GM12878 (cell line): ENCODE results near the gene UBE3D. TPM values are rescaled to one million over a fixed set of nuclear protein-coding genes. Genes with fewer than 3 reads are reported as not detected.

ENCODE experiments used
- ASH2L ChIP-seq: fragments of 300-600, 200-600 bp; sonication (generic); IDR thresholded peaks from 2 replicates; pipeline ENCODE4 v1.6.1; 2017; ENCODE audit warnings: low read depth, mild to moderate bottlenecking, borderline replicate concordance
- BACH1 ChIP-seq: fragments of 450-650 bp; IDR thresholded peaks from 2 replicates; pipeline ENCODE4 v1.6.1; 2017; ENCODE audit warnings: mild to moderate bottlenecking, borderline replicate concordance
- BCL11A ChIP-seq: IDR thresholded peaks from 2 replicates; pipeline ENCODE4 v1.6.1; 2011; ENCODE audit warnings: low read depth, low read length
- CEBPB ChIP-seq, 2 experiments: fragments of 150-350 bp in 1 of 2; IDR thresholded peaks; 2 replicates each; pipeline ENCODE4 v1.6.1; 2012 to 2014; ENCODE audit warnings: low read depth in 2 of 2, low read length in 2 of 2, borderline replicate concordance in 1 of 2, inconsistent platforms in 1 of 2
- CHD4 ChIP-seq: fragments of 200-600 bp; sonication (generic); IDR thresholded peaks from 2 replicates; pipeline ENCODE4 v1.6.1; 2016; ENCODE audit warnings: mild to moderate bottlenecking
- EGR1 ChIP-seq, 2 experiments: IDR thresholded peaks; 1 replicate in 1 of 2; 2 replicates in 1 of 2; pipeline ENCODE4 v1.6.1; 2011 to 2012; ENCODE audit warnings: low read depth in 2 of 2, low read length in 2 of 2, borderline replicate concordance in 1 of 2, mild to moderate bottlenecking in 1 of 2, moderate library complexity in 1 of 2
- FOXM1 ChIP-seq: IDR thresholded peaks from 2 replicates; pipeline ENCODE4 v1.6.1; 2012; ENCODE audit warnings: low read depth, mild to moderate bottlenecking, inconsistent platforms, low read length, moderate library complexity
- HDAC6 ChIP-seq: fragments of 200-600 bp; sonication (generic); IDR thresholded peaks from one replicate; pipeline ENCODE4 v1.8.0; 2017; ENCODE audit warnings: antibody characterized with exemption; ENCODE audit not compliant: unreplicated experiment
- MXI1 ChIP-seq: fragments of 150-350 bp; IDR thresholded peaks from 2 replicates; pipeline ENCODE4 v1.6.1; 2011; ENCODE audit warnings: low read depth, mild to moderate bottlenecking, inconsistent platforms, low read length, improper control_type of control experiment
- NFYB ChIP-seq: IDR thresholded peaks from 2 replicates; pipeline ENCODE4 v1.6.1; 2011; ENCODE audit warnings: low read depth, mild to moderate bottlenecking, low read length, improper control_type of control experiment, moderate library complexity; ENCODE audit not compliant: insufficient read depth
- PML ChIP-seq: IDR thresholded peaks from 2 replicates; pipeline ENCODE4 v1.6.1; 2012; ENCODE audit warnings: low read length, inconsistent platforms
- SMAD5 ChIP-seq: IDR thresholded peaks from 2 replicates; pipeline ENCODE4 v1.6.1; 2016; ENCODE audit warnings: antibody characterized with exemption, low read depth
- SMC3 ChIP-seq: IDR thresholded peaks from 2 replicates; pipeline ENCODE4 v1.6.1; 2011; ENCODE audit warnings: low read length, improper control_type of control experiment, borderline replicate concordance
- STAT3 ChIP-seq: IDR thresholded peaks from 2 replicates; pipeline ENCODE4 v1.6.1; 2011; ENCODE audit warnings: low read depth, low read length, improper control_type of control experiment
- ZNF217 ChIP-seq: fragments of 450-650 bp; IDR thresholded peaks from 2 replicates; pipeline ENCODE4 v1.6.1; 2017; ENCODE audit warnings: antibody characterized with exemption, mild to moderate bottlenecking
- polyA plus RNA-seq, 11 experiments: library from polyadenylated mRNA; depleted of rRNA in 4 of 11; unstranded in 6 of 11; stranded (reverse) in 5 of 11; fragments of >200 nt; fragmentation: Nextera tagmentation in 4 of 11; fragmentation: Illumina TruSeq in 1 of 11; extraction: Ambion mirVana in 4 of 11; extraction: Trizol in 1 of 11; gene quantifications; 1 replicate in 1 of 11; 2 replicates in 10 of 11; pipeline versions ENCODE4 v1.2.1 to v1.2.3, GENCODE V29; 2011 to 2016; ENCODE audit warnings: inconsistent platforms in 2 of 11, missing spikeins in 2 of 11, low read depth in 1 of 11
- total RNA-seq, 4 experiments: library from RNA; depleted of rRNA in 3 of 4; stranded (reverse); fragments of >200 nt in 3 of 4; fragmentation: Illumina TruSeq in 1 of 4; extraction: Trizol in 1 of 4; gene quantifications; 2 replicates each; pipeline versions ENCODE4 v1.2.1 to v1.2.3, GENCODE V29; 2013 to 2021
- TF ChIP-seq, protein P1 (sequence below): IDR thresholded peaks from 2 replicates; pipeline ENCODE4 v1.6.1; 2012; ENCODE audit warnings: low read depth, low read length, improper control_type of control experiment
- TF ChIP-seq, protein P2 (sequence below): fragments of 450-650 bp; IDR thresholded peaks from 2 replicates; pipeline ENCODE4 v1.6.1; 2017; ENCODE audit warnings: mild to moderate bottlenecking, moderate library complexity
- TF ChIP-seq, protein P3 (sequence below): IDR thresholded peaks from 2 replicates; pipeline ENCODE4 v1.6.1; 2011; ENCODE audit warnings: low read depth, low read length, improper control_type of control experiment, borderline replicate concordance
- TF ChIP-seq, protein P4 (sequence below): fragments of 450-650 bp; IDR thresholded peaks from 2 replicates; pipeline ENCODE4 v1.6.1; 2018; ENCODE audit warnings: borderline replicate concordance, mild to moderate bottlenecking; ENCODE audit not compliant: partially characterized antibody
- TF ChIP-seq, protein P5 (sequence below): IDR thresholded peaks from 2 replicates; pipeline ENCODE4 v1.6.1; 2012; ENCODE audit warnings: low read depth, low read length, improper control_type of control experiment

The UBE3D gene
- total and polyA plus RNA-seq, 10 of the 15 experiments (the other 5 are each of a cell fraction or from before 2014, with no cell fraction given): 4.3 to 9.0 (median 7.5) TPM

DNA sequence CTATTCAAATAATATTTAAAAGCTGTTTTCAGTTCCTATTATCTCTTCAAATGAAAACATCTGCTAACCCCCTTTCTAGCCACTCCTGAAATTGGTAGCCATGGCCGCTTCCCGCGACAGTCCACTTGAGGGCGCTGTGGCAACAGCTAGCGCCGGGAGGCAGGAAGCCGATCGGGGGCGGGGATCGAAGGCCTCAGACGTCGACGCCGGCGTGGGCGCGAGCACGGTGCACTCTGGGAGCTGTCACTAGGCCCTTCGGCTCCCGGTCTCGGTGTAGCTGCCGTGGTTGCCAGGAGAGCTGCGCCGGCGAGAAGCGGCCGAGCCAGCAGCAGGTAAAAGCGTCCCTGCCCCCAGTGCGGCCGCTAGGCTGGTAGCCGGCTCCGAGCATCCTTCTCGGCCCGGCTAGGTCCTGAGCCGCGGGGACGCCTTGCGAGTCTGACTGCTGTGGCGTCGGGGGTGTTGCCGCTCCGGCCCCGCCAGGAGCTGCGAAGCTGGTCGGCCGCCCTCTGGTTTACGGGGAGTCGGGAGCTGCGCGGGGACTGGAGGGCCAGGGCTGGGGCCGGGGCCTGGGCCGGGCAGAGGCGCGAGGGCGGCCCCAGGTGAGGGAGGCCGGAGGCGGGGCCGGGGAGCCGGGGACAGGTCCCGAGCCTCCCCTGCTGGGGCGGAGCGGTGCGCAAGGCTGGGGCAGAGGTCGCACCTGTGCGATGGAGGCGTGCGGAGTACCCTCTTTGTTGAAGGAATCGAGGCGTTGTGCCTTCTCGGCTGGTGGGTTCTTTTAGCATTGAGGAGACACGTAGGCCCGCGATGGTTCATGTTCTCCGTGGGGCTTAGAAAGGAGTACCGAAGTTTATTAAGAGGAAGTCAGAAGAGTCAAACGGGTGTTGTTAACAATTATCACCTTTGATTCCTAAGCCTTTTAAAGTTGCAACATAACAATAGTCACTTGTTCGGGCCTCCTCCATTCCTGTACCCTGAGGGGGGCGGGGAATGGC is 2.1 kb upstream of the UBE3D start, which contains the start of gene DOP1A (continued):
- TF ChIP-seq EGR1 (IDR thresholded peaks at IDR 0.05; ENCODE audit: borderline replicate concordance in 1 of 2, low read depth in 2 of 2, low read length in 2 of 2) (peak; percentile 49 to 96), NFYB (no peak), SMC3 (peak; percentile 90), ZNF217 (no peak; the same call in 1 of the 2 replicates), ASH2L (peak; percentile 98), FOXM1 (no peak; the same call in 1 of the 2 replicates), SMAD5 (no peak), HDAC6 (no peak), STAT3 (no peak), BCL11A (0 out of 2 replicates have a peak, but pooled peaks have one; percentile 22), BACH1 (peak; percentile 46; the same call in 1 of the 2 replicates), PML (0 out of 2 replicates have a peak, but pooled peaks have one; percentile 19), CHD4 (no peak), MXI1 (peak; percentile 94), CEBPB (IDR thresholded peaks at IDR 0.05; ENCODE audit: borderline replicate concordance in 1 of 2, low read depth in 2 of 2, low read length in 2 of 2) (no peak)
- TF ChIP-seq, protein P1, sequence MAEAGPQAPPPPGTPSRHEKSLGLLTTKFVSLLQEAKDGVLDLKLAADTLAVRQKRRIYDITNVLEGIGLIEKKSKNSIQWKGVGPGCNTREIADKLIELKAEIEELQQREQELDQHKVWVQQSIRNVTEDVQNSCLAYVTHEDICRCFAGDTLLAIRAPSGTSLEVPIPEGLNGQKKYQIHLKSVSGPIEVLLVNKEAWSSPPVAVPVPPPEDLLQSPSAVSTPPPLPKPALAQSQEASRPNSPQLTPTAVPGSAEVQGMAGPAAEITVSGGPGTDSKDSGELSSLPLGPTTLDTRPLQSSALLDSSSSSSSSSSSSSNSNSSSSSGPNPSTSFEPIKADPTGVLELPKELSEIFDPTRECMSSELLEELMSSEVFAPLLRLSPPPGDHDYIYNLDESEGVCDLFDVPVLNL: 0 out of 2 replicates have a peak, but pooled peaks have one; percentile 18
- TF ChIP-seq, protein P2, sequence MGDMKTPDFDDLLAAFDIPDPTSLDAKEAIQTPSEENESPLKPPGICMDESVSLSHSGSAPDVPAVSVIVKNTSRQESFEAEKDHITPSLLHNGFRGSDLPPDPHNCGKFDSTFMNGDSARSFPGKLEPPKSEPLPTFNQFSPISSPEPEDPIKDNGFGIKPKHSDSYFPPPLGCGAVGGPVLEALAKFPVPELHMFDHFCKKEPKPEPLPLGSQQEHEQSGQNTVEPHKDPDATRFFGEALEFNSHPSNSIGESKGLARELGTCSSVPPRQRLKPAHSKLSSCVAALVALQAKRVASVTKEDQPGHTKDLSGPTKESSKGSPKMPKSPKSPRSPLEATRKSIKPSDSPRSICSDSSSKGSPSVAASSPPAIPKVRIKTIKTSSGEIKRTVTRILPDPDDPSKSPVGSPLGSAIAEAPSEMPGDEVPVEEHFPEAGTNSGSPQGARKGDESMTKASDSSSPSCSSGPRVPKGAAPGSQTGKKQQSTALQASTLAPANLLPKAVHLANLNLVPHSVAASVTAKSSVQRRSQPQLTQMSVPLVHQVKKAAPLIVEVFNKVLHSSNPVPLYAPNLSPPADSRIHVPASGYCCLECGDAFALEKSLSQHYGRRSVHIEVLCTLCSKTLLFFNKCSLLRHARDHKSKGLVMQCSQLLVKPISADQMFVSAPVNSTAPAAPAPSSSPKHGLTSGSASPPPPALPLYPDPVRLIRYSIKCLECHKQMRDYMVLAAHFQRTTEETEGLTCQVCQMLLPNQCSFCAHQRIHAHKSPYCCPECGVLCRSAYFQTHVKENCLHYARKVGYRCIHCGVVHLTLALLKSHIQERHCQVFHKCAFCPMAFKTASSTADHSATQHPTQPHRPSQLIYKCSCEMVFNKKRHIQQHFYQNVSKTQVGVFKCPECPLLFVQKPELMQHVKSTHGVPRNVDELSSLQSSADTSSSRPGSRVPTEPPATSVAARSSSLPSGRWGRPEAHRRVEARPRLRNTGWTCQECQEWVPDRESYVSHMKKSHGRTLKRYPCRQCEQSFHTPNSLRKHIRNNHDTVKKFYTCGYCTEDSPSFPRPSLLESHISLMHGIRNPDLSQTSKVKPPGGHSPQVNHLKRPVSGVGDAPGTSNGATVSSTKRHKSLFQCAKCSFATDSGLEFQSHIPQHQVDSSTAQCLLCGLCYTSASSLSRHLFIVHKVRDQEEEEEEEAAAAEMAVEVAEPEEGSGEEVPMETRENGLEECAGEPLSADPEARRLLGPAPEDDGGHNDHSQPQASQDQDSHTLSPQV: no peak
- TF ChIP-seq, protein P3, sequence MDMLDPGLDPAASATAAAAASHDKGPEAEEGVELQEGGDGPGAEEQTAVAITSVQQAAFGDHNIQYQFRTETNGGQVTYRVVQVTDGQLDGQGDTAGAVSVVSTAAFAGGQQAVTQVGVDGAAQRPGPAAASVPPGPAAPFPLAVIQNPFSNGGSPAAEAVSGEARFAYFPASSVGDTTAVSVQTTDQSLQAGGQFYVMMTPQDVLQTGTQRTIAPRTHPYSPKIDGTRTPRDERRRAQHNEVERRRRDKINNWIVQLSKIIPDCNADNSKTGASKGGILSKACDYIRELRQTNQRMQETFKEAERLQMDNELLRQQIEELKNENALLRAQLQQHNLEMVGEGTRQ: no peak
- TF ChIP-seq, protein P4, sequence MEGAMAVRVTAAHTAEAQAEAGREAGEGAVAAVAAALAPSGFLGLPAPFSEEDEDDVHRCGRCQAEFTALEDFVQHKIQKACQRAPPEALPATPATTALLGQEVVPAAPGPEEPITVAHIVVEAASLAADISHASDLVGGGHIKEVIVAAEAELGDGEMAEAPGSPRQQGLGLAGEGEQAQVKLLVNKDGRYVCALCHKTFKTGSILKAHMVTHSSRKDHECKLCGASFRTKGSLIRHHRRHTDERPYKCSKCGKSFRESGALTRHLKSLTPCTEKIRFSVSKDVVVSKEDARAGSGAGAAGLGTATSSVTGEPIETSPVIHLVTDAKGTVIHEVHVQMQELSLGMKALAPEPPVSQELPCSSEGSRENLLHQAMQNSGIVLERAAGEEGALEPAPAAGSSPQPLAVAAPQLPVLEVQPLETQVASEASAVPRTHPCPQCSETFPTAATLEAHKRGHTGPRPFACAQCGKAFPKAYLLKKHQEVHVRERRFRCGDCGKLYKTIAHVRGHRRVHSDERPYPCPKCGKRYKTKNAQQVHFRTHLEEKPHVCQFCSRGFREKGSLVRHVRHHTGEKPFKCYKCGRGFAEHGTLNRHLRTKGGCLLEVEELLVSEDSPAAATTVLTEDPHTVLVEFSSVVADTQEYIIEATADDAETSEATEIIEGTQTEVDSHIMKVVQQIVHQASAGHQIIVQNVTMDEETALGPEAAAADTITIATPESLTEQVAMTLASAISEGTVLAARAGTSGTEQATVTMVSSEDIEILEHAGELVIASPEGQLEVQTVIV: no peak
- TF ChIP-seq, protein P5, sequence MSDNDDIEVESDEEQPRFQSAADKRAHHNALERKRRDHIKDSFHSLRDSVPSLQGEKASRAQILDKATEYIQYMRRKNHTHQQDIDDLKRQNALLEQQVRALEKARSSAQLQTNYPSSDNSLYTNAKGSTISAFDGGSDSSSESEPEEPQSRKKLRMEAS: peak; percentile 77
